ENCODE results near the gene ETFBKMT. TPM values are rescaled to one million over a fixed set of nuclear protein-coding genes. Genes with fewer than 3 reads are reported as not detected.

The ETFBKMT gene, protein sequence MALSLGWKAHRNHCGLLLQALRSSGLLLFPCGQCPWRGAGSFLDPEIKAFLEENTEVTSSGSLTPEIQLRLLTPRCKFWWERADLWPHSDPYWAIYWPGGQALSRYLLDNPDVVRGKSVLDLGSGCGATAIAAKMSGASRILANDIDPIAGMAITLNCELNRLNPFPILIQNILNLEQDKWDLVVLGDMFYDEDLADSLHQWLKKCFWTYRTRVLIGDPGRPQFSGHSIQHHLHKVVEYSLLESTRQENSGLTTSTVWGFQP
- total RNA-seq: 7.9 TPM

DNA sequence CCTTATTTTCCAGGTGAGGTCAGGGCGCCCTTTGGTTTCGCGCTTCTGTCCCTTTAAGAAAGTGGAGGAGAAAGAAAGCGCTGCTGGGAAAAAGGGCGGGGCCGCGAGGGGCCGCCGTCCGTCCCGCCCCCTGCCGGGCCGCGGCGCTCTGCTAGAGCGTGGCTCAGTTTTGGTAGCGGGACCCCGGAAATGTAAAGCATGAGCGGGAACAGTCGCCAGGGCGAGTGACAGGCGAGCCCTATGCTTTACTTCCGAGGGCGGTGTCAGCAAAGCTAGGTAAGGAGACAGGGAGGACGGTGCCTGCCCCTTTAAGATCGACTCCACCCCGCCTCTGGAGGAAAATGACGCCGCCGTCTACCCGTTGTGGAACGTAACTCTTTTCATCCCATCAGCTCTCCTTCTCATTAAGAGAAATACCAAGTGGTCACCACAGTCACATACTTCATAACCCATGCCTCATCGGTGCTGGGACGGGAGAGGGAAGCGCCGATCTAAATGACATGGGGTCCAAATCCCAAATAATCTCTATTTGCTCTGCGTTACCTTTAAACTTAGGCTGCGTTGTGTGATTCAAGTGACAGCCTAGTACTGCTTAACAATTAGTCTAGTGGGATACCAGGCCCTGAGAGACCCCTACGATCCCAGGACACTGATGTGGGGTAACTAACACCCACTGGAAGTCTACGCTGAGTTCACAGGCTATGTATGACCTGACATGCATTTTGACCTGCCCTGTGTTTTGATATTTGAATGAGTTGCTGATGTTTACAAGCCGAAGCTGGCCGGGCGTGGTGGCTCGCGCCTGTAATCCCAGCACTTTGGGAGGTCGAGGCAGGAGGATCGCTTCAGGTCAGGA is at the start of gene ETFBKMT:
Gene ETFBKMT (plus strand): TSS at position 602 of the 856 bp plus-strand sequence. CDS start 2,266 bp downstream, outside the sequence.
- DNase-seq (ENCODE audit: low spot score) (peak; percentile 93), ATAC-seq (peak; percentile 90)

DNA sequence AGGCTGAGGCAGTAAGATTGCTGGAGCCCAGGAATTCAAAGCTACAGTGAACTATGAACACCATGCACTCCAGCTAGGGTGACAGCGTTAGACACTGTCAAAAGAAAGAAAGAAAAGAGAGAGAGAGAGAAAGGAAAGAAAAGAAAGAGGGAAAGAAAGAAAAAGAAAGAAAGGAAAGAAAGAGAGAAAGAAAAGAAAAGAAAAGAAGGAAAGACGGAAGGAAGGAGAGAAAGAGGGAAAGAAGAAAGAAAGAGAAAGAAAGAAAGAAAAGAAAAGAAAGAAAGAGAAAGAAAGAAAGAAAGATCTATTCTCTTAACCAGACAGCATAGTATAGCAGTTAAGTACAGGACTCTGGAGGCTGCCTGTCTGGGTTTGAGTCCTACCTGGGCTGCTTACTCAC is 46.7 kb upstream of the ETFBKMT start:
- ATAC-seq (no peak), DNase-seq (ENCODE audit: low spot score) (no peak)

DNA sequence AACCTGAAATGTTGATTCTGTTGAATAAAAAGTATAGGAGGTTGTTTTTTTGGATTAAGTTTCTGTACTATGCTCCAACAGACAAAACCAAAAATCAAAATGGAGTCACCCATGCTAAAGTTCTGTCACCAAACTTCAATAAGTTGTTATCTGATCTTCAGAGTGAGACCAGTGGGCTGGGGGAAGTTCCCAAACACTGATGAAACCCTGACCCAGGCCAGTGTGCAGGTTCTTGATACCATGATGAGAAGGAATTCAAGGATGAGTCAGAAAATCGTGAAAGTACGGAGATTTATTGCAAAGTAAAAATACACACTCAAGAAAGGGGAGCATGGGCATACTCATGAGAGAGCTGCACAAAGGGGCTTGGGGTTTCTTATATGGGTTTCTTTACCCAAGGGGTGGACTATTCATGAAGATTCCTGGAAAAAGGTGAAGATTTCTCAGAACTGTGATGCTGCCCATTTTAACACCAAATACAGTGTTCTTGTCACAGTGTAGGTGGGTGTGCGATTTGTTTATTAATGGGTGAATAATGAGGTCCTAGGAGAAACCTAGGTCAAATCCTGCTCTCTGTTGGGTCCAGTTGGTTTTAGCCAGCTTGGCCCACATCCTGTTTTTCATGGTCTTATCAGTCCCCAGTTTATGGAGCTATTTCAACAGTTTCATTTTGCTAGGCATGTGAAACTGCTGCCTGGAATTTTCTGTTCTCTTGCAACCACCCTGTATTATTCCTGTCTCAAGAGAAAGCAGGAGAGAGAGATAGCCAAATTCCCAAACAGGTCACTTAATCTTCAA is 41.1 kb upstream of the ETFBKMT start:
- ATAC-seq (no peak), DNase-seq (ENCODE audit: low spot score) (no peak)

DNA sequence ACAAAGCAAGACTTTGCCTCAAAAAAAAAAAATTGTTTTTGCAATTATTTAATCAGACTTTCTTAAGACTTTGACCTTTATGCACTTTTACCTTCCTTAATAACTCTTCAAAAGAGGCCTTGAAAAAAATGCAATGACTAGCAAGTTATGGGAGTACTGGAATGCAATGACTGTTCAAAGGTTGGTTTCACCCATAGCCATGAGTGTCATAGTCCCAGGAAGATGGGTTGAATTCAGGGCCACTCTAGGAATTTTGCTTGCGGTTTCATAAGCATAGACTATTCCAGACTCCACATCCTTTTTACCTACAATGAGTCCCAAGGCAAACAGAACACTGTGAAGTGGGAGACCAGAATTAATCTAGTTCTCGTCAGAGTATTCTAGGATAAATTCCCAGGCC is 39.2 kb upstream of the ETFBKMT start:
- DNase-seq (ENCODE audit: low spot score): no peak
- ATAC-seq: no peak

DNA sequence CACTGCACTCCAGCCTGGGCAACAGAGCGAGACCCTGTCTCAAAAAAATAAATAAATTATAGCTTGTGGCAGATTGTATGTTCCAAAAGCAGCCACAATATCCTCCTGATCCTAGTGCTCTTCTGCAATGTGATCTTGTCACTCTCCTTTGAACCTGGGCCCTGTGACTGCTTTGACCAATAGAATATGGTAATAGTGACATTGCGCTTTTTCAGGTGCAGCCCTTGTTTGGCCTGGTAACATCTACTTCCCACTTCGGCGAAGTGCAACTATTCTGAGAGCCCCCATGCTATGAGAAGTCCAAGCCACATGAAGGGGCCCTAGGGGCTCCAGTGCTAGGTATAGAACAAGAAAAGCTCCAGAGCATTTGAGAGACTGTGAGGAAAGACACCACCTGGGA is 37.5 kb upstream of the ETFBKMT start:
- ATAC-seq (no peak), DNase-seq (ENCODE audit: low spot score) (no peak)

DNA sequence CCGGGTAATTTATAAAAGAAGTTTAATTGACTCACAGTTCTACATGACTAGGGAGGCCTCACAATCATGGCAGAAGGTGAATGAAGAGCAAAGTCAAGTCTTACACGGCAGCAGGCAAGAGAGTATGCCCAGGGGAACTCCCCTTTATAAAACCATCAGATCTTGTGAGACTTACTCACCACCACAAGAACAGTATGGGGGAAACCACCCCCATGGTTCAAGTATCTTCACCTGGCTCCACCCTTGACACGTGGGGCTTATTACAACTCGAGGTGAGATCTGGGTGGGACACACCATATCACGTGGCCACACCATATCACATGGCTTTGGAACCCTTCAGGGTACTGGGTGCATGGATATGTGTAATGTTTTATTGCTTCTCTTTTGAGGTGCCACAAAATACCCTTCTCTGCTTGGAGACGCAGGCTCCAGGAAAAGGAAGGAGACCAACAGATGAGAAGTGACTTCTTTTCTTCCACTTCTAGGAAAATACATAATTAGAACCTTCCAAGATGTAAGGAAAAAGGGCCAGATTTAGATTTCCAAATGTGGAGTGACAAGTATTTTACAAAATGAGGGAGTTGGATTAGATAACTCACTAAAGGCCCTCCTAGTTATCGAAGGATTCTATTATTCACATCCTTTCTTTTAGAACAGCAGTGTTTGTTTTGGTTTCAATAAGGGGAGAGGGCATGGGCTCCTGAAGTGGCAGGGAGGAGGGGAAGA is 33.1 kb upstream of the ETFBKMT start:
- no peak for DNase-seq (ENCODE audit: low spot score)
- ATAC-seq: no peak

DNA sequence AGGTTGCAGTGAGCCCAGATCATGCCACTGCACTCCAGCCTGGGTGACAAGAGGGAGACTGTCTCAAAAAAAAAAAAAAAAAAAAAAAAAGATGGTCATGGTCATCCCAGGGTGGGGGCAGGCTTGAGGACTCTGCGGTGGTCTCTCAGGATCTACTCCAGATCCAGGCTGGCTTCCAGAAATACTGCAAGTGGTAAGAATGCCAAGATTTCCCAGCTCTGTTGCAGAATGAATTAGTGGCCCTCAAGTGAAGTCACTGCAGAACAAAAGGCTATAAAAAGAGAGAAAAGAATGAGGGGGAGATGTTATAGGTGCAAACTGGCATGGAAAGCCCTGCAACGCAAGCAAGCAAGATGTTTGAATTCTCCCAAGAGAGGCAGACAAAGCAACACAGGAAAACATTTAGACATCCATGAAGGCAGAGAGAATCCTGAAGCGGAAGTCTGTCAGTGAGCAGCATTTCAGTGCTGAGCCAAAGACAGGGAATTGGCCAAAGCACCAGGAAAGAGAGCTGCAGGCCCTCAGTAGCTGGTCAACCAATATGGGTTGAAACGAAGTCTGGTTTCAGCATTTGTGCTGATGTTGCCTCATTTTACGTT is 31.9 kb upstream of the ETFBKMT start:
- DNase-seq (ENCODE audit: low spot score): no peak
- ATAC-seq: no peak

DNA sequence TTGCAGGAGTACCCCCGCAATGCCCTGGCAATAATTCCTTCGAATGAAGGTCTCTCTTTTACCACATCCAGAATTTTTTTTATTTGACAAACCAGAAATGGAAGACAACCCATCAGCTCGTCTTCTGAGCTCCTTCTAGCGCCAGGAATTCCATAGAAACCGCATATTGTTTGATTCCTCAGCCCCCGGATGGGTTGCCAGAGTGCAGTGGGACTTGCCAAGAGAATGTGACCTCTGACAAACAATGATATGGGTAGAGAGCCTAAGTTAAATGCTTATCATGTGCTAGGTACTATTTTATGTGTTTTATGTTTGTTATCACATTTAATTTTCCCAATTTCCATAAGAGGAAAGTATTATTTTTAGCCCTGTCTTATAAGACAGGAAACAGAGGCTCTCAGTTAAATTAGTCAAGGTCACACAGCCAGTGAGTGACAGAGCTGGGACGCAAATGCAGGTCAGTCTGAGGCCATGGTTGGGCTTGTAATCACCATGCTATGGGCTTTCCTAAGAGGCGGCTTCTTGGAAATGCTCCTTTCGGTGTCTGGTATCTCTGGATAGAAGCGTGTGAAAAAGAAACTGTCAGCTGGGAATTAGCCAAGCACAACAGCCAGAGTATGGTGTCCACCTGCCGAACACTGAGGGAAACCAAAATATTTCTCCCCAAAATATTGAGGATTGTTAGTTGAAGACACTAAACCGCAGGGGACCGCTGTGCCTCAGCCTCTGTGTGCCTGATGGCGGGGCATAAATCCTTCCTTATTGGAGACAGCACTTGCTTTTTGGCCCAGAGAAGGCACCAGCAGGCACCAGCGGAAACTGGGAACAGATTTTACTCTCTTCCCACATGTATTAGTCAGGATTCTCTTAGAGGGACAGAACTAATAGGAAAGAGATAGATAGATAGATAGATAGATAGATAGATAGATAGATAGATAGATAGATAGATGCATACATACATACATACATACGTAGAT is 29.4 kb upstream of the ETFBKMT start:
- ATAC-seq: peak; percentile 68
- no peak for DNase-seq (ENCODE audit: low spot score)

DNA sequence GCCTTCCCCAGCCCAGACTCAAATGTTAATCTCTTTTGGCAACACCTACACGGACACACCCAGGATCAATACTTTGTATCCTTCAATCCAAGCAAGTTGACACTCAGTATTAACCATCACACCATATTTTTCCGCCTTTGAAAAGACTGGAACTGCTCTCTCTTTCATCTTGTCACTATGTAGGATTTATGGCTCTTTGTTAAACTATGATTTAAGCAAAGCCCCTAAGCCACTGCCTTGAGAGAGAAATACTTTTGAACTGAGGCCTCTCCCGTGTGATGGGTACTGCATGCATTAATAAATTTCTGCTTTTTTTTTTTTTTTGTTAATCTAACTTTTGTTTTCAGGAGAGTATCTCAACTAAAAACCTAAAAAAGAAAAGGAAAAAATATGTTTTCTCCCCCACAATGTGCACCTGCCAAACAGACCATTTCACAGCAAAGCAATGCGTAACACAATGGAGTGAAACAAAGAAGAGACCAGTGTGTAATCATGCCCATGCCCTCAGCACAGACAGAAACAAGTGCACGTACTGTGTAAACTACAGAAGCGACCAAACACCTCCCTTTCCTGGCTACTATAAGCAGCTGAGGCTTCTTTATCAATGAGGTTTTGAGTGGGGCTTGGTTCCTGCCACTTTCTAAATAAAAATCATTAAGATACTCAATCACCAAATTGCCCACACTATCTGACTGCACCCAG is 28.3 kb upstream of the ETFBKMT start:
- DNase-seq (ENCODE audit: low spot score) (no peak), ATAC-seq (no peak)

DNA sequence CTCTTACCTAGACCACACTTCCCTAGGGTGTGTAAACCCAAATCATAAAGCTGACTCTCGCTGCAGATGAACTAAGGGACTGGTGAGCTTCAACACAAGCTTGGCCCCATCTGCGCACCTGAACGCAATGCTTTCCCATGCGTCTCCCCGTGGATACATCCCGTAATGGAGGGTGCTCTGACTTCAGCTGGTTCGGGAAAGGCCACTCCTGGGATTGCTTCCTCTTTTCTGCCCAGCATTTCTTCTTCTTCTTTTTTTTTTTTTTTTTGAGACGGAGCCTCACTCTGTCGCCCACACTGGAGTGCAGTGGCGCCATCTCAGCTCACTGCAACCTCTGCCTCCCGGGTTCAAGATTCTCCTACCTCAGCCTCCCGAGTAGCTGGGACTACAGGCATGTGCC is 27.7 kb upstream of the ETFBKMT start:
- DNase-seq (ENCODE audit: low spot score) (no peak), ATAC-seq (no peak)

DNA sequence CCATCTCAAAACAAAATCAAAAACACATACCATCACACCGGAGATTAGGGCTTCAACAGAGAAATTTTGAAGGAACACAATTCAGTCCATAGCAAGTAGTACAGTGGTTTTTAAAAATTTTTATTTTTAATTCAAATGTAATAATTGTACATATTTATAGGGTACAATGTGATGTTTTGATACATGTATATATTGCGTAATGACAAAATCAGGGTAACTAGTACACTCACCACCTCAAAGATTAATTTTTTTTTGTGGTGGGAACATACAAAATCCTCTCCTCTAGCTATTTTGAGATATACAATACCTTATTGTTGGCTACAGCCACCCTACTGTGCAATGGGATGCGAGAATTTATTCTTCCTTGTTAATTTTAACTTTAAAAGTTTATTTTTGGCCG is 26.0 kb upstream of the ETFBKMT start:
- ATAC-seq (no peak), DNase-seq (ENCODE audit: low spot score) (no peak)

DNA sequence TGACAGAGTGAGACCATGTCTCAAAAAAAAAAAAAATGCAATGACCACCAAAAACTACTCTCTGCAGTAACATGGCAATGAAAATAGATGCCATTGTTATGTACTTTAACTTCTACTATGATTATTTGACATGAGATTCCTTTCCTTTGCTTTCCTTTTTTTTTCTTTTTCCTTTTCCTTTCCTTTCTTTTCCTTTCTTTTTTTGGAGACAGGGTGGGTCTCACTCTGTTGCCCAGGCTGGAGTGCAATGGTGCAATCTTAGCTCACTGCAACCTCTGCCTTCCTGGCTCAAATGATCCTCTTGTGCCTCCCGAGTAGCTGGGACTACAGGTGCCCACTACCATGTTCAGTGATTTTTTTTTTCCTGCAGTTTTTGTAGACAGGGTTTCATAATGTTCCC is 24.9 kb upstream of the ETFBKMT start:
- no peak for ATAC-seq
- DNase-seq (ENCODE audit: low spot score): no peak

DNA sequence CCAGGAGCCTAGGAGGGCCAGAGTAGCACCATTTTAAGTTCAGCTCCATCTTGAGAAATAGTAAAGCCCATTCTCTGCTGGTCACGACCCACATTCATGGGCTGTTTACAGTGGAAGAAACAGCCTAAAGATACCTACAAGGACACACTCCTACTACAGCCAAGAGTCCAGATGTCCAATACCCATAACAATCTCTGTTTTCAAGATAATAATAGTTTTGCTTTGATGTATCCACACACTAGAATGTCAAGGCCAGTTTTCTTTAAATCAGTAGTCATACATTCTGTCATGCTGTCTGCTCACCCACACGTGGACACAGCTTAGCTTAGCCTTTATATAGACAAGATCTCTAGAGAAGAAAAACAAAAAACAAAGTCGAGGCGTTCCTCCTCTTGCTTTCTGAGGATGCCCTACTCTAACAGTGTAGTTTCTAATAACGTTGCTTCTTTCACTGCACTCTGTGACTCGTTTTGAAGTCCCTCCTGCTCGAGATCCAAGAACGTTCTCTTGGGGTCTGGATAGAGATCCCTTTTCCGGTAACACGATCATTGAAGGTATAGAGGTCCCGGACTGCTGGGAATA is 17.9 kb upstream of the ETFBKMT start:
- ATAC-seq: no peak
- DNase-seq (ENCODE audit: low spot score): no peak

DNA sequence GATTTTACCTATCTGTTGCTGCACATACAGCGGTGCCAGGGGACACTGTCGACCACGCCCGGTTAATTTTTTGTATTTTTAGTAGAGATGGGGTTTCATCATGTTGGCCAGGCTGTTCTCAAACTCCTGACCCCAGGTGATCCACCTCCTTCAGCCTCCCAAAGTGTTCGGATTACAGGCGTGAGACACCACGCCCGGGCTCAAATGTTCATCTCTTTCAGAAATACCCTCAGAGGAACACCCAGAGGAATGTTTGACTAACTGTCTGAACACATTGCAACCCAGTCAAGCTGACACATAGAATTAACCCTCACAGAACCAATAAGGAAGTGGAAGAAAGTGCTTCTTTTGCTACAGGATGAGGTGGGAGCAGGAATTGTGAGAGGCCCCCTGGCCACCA is 15.0 kb upstream of the ETFBKMT start:
- DNase-seq (ENCODE audit: low spot score): no peak
- no peak for ATAC-seq

DNA sequence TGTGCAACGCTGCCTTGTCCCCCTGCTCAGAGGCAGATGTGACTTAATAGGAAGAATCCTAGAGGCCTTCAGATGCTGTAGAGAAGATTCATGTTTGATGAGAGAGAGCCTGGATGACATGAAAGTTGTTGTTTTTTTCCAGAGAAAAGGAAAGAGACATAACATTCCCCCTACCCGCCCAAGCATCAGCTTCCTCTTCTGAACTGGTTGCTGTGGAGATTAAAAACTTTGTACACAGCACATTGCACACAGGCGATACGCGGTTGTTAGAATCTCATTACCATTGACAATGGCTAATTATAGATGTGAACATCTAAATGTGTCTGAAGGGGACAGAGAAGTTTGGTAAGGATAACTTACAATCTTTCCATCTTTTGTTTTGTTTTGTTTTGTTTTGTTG is 13.6 kb upstream of the ETFBKMT start:
- no peak for DNase-seq (ENCODE audit: low spot score)
- no peak for ATAC-seq

DNA sequence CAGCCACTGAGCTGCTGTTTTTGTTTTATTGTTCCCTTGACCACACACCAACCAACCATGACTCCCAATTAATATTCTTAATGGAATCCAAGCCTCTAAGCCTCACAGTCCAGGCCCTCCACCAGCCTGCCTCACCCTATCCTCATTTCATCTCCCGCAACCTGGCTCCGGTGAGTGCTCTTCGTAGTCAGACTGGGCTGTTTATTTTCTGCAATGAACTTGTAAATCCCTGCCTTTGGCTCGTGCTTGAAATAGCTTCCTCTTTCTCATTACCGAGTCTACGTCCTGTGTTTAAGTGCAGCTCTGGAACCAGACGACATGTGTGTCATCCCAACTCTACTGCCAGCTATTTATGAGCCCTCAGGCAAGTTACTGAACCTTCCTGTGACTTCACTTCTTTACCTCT is 12.4 kb upstream of the ETFBKMT start:
- no peak for ATAC-seq

DNA sequence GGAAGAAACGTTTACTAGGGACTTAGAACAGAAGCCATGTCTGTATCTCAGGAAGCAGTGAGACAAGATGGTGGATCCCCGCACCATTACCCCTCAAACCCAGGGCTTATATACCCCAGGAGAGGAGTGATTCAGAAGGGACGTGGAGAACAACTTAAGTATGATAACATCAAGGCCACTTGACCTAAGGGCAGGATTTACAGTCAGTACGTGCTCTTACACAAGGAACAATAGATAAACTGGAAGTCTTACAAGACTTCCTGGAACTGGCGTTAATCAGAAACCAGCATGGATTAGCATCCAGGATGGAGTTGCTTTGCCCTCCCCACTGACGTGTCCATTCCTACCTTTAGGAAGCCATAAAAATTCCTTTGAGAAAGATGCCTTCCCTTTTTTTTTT is 8.6 kb upstream of the ETFBKMT start:
- DNase-seq (ENCODE audit: low spot score) (no peak), ATAC-seq (no peak)

More for the DNA sequence above, 12.4 kb upstream of the ETFBKMT start:
- no peak for DNase-seq (ENCODE audit: low spot score)

DNA sequence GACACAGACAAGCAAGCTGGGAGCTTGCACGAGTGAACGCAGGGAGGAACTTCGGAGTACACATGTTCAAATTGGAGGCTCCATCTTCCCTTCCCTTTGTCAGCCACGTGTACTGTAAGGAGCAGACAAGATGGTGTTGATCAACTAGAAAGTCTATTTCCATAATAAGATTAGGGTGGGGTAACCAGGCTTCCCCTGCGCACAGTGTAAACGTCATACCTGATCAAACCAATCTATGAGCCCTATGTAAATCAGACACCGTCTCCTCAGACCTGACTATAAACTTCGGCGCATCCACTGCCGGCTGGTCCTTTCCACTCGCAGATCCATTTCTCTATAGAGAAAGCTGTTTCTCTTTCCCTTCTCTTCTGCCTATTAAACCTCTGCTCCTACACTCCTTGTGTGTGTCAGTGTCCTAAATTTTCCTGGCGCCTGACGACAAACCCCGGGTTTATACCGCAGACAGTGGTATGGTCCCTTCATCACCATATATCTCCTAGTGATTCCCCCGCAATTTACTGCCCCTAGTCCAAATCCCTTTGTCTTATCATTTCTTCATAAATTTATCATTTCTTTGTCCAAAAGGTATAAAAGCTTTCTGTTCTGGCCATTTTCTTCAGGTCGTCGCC is 7.5 kb upstream of the ETFBKMT start:
- ATAC-seq (no peak), DNase-seq (ENCODE audit: low spot score) (no peak)

Measured in left lobe of liver (tissue), 2 donors.